D721Med (cell line): ENCODE measurements around the gene GRK2.

Experiments
- DNase-seq: peaks from one replicate; pipeline ENCODE4 v3.0.0; 2011; ENCODE audit warnings: low spot score; ENCODE audit not compliant: insufficient read length
- FAIRE-seq: peaks from 2 replicates; lab custom pipeline; 2011; peaks lifted over from hg19 to GRCh38; lab: Jason Lieb, UNC
- TF ChIP-seq, protein P1 (sequence below): IDR thresholded peaks from 2 replicates; pipeline ENCODE4 v1.5.1; 2012; ENCODE audit warnings: mild to moderate bottlenecking, control low read depth; ENCODE audit not compliant: insufficient read depth; ENCODE audit errors: missing control alignments

Gene GRK2

DNA sequence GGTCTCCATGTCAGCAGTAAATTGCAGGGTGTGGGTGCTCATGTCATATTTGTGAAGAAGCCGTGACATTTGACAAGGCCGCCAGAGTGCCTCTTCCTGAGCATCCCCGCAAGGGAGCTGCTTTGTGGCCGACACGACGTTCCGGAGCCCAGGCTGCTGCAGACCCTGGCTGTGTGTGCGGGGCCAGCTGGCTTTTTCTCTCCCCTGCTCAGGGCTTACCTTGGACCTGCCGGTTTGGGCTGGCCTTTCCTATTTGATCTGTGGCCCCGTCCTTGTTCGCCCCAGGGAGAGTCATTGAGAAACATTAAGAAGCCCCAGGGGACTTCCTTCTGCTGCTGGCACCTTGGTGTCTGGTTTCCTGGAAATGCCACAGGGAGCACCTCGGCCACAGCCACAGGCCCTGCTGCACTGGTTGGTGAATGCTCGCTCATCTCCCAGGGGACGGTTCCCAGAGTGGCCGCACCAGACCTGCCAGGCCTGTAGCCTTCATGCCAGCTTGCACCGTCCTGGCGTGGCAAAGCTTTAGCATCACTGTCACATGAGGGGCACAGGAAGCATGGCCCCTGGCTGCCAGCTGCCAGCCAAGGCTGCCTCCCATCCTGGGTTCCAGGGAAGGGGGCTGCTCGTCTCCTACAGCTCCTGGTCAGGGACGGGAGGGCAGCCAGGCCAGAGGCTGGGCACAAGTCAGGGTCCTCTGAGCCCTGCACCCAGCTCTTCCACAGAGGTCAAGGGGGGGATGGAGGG lies 5.4 kb downstream of the GRK2 start:
- TF ChIP-seq, protein P1, sequence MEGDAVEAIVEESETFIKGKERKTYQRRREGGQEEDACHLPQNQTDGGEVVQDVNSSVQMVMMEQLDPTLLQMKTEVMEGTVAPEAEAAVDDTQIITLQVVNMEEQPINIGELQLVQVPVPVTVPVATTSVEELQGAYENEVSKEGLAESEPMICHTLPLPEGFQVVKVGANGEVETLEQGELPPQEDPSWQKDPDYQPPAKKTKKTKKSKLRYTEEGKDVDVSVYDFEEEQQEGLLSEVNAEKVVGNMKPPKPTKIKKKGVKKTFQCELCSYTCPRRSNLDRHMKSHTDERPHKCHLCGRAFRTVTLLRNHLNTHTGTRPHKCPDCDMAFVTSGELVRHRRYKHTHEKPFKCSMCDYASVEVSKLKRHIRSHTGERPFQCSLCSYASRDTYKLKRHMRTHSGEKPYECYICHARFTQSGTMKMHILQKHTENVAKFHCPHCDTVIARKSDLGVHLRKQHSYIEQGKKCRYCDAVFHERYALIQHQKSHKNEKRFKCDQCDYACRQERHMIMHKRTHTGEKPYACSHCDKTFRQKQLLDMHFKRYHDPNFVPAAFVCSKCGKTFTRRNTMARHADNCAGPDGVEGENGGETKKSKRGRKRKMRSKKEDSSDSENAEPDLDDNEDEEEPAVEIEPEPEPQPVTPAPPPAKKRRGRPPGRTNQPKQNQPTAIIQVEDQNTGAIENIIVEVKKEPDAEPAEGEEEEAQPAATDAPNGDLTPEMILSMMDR: no peak
- DNase-seq (no peak), FAIRE-seq (no peak)

DNA sequence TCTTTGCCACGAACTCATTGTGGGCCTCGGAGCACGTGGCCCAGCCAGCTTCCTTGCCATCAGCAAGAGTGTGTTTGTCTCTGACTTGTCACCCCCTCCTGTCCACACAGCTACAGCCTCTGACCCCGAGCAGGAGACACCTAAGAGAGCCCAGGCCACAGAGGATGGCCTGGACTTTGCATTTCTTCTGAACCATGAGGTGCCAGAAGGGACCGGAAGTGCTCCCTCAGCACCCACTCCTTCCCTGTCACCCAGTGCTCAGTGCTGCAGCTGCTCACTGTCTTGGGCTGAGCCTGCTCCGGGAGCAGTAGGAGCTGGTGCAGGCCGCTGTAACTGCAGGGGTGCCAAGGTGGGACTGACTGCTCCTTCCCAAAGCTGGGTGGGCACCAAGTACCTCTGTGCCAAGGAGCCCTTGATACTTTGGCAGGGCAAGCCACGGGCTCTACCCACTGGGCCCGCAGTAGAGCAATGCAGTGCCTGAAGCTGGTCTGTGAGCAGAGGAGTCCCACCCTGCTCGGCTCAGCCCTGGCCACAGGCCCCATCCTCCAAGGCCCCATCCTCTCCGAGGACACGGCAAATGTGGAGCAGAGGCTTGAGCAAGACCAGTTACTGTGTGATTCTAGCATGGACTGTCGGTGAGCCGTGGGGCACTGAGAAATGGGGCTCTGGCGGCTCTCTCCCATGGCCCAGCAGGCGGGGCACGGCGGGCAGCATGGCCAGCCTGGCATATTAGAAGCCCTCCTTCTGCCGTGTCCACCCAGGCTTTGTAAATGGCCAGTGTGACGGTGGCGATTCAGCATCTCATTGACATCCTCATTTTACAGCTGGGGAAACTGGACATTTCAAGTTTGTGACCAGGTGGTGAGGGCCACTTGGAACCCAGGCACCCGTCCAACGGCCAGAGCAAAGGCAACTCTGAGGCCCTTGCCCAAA lies 6.3 kb downstream of the GRK2 start:
- TF ChIP-seq, protein P1: no peak
- FAIRE-seq (no peak), DNase-seq (no peak)

DNA sequence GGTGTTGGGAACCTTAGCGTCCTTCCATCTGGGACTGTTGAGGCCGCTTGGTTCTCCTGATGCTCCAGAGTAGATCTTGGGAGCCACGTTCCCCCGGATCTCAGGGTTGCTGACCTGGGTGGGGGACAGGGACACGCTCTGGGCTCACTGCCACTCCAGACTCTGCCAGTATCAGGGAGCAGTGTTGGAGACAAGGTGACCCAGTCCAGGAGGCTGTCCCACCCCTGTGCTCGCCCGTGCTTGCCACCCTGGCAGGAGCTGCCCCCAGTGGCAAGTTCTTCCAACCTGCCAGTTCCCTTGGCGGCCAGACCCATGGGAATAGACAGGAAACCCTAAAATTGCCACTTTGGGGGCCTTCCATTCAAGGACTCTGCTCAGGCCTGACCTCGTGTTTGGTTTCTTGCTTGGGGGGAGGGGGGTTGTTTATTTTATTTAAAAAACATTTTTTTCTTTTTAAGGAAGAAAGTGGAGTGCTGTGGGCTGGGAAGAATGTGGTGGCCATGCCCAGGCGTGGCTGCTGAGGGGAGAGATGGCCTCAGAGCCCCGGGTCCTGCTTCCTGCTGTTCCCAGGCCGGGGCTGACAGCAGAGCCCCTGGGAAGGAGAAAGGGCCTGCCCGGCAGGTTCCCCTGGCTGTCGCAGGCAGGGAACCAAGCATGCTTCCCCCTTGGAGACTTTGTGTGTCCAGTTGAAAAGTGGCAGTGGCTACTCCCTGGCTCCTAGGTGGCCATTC lies 7.2 kb downstream of the GRK2 start:
- TF ChIP-seq, protein P1: no peak
- FAIRE-seq (no peak), DNase-seq (no peak)

DNA sequence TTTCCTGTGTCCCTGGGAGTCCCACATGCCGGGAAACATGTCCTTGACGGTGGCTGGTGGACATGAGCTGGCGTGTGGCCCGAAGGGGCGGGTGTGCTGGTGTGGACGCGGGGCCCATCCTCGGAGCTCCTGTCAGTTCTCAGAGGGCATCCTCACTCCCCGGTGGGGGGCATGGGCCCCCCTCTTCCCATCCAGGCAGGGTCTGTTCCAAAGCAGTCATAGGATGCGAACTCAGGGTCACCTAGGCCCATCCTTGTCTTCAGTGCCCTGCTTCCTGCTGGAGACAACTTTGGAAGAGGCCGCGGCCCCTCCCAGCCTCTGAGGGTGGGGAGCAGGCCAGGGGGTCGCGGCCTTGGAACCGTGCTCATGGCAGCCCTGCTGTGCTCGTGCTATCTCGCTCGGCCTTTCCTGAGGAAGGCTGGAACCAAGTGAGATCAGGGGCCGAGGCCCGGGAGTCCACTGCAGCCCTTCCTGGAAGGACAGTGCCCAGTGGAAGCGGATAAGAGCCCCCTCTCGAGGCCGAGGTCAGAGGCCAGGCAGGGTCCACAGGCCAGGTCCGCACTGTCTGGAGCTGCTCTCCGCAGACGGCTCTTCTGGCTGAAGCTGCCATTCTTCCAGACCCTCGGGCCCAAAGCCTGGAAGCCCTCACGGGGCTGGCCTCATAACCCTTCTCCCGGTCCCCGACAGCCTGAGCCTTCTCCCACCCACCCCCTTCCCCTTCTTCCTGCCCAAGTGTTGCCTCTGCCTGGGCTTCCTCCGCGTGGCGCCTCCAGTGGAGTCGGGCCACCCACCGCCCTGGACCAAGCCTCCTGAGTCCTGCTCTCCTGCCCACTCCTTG lies 8.7 kb downstream of the GRK2 start:
- FAIRE-seq: no peak
- DNase-seq: no peak
- TF ChIP-seq, protein P1: no peak

DNA sequence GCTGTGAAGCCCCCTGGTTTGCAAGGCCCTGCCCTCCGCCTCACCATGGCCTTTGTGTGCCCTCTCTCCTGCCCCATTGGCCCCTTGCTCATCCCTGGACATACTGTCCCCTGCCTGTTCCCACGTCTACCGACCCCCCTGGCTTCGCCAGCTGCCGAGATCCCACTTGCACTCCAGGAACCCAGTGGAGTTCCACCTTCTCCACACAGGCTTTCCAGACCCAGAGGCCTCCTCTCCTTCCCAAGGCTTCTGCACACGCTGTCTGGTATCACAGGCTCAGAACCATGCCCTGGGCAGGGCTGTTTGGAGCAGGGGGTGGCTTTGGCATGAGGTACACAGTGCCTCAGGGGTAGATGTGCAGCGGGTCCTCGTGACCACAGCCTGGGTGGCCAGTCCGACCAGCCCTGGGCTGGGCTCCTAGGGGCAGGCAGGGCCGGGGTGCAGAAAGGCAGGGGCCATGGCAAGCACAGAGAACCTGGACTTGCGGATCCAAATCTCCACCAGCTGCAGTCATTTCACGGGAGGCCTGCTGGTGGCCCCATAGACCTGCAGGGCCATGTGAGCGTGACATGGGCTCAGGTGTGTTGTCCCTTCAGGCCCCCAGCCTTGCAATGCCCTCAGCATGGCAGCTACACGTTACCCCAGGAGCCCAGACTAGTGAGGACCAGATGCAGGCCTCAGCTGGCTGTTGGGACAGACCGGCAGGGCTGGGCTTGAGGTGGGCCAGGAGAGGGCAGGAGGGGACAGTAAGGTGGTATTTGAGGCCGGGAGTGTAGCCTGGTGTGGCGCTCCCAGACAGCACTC lies 9.5 kb downstream of the GRK2 start:
- TF ChIP-seq, protein P1: no peak
- no peak for FAIRE-seq
- no peak for DNase-seq
